GM12865 (cell line): ENCODE results near the gene HPSE2.

Source experiments
- DNase-seq: peaks from one replicate; pipeline ENCODE4 v3.0.0; 2010; ENCODE audit warnings: low read depth
- H3K4me3 ChIP-seq: 2 replicates; pipeline ENCODE4 v1.5.1; 2011; ENCODE audit warnings: mild to moderate bottlenecking, low read depth, low read length, control low read depth
- TF ChIP-seq, protein P1 (sequence below): IDR thresholded peaks from 2 replicates; pipeline ENCODE4 v1.5.1; 2011; ENCODE audit warnings: low read length, control low read depth, low read depth, inconsistent platforms; ENCODE audit not compliant: insufficient read depth; ENCODE audit errors: missing control alignments

Gene HPSE2

DNA sequence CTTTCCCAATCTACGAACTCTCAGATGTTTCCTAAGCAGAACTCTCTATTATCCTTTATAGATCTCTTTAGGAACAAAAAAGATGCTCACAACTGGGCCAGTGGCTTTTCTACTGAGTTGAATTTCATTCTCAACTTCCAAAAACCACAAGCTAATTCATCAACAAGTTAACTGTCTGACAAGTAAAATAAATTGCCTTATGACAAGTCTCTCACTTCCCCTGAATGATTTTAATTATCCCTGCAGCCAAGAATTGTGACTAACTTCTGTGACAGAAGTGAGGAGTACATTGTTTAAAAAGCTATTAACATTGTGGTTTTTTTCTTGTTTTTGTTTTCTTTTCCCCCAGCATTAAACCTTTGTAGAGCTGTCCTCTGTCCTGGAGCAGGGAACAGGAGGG lies 343.1 kb downstream of the HPSE2 start:
- no peak overlapping the region for H3K4me3 ChIP-seq
- TF ChIP-seq, protein P1, sequence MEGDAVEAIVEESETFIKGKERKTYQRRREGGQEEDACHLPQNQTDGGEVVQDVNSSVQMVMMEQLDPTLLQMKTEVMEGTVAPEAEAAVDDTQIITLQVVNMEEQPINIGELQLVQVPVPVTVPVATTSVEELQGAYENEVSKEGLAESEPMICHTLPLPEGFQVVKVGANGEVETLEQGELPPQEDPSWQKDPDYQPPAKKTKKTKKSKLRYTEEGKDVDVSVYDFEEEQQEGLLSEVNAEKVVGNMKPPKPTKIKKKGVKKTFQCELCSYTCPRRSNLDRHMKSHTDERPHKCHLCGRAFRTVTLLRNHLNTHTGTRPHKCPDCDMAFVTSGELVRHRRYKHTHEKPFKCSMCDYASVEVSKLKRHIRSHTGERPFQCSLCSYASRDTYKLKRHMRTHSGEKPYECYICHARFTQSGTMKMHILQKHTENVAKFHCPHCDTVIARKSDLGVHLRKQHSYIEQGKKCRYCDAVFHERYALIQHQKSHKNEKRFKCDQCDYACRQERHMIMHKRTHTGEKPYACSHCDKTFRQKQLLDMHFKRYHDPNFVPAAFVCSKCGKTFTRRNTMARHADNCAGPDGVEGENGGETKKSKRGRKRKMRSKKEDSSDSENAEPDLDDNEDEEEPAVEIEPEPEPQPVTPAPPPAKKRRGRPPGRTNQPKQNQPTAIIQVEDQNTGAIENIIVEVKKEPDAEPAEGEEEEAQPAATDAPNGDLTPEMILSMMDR = no peak
- no peak for DNase-seq

DNA sequence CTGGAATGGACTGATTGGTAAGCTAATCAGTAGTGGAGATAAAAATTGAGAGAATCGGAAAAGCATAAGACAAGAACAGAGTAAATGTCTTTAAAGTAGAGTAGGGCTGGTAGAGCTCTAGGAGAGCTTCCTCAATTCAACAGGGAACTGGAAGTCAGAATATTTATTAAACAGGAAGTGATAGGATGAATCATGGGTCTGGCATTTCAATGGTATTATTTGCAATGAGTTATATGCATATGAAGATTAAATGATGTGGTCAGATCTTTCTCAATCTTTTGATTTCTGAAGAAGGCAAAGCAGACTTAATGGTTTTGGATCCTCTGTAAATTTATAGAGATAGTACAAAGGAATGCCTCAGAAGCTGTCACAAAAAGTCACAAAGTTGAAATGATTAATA lies 349.0 kb downstream of the HPSE2 start:
- no peak for DNase-seq
- TF ChIP-seq, protein P1 = no peak
- no peak overlapping the region for H3K4me3 ChIP-seq

DNA sequence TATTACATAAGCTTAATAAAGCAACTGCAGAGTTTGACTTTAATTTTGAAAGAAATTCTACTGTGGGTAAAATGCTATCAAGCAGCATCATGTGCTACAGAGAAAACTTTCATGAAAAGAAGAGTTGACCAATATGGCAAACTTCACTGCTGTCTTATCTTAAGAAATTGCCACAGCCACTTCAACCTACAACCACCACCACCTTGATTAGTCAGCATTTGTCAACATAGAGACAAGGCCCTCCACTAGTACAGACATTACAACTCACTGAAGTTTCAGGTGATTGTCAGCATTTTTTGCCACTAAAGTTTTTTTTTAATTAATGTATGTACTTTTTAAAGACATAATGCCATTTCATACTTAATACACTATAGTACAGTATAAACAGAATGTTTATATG lies 350.3 kb downstream of the HPSE2 start:
- no peak overlapping the region for H3K4me3 ChIP-seq
- no peak for DNase-seq
- TF ChIP-seq, protein P1 = no peak

DNA sequence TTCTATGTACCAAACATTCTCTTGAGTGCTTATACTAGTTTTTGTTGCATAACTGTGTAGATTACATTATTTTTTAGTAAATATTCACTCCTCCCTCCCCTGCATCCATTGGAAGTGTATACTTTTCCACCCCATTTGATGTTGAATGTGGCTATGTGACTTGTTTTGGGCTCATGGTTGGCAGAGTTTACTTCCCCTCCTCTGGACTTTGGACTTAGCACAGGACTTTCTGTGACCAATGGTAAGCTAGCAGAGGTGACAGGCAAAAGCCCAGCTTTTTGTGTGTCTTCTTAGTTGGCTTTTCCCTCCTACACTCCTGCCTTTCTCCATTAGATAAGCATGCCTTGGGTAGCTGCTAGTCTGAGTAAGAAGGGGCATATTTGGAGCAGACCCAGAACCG lies 353.9 kb downstream of the HPSE2 start:
- TF ChIP-seq, protein P1 = no peak

DNA sequence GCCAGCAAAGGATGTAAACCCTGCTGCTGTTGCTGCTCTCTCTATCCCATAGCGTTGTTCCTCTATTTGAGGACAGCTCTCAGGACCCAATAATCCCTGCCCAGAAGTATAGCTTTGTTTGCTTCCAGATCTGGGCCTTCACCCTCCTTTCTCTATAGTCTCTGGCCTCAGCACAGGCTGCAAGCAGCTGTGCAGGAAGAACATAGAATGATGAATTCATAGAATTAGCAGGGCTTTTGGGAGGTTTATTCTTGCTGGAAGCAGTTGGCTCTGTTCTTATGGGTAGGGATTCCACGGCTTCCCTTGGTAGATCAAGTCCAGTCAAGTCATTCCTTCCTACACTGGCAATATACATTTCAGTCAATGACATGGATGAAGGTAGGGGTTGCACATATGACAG lies 354.7 kb downstream of the HPSE2 start:
- H3K4me3 ChIP-seq = no peak overlapping the region
- TF ChIP-seq, protein P1 = no peak
- DNase-seq = no peak

More for the DNA sequence above, 353.9 kb downstream of the HPSE2 start:
- H3K4me3 ChIP-seq = no peak overlapping the region
- no peak for DNase-seq

DNA sequence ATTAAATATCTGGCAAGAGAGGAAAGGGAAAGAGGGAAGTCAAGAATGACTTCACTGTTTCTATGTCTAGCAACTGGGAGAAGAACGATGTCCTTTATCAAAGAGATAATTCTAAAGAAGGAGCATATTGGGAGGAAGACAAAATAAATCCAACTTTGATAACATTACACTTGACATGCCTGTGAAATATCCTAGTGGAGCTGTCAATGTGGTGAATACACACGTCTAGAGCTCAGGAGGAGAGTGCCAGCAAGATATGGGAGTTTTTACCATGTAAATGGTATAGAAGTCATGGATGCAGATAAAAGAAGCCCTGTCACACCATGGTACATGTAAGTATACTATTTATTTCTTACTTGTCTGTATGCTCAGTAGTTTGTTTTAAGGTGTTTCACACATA lies 356.7 kb downstream of the HPSE2 start:
- no peak for DNase-seq
- TF ChIP-seq, protein P1 = no peak
- no peak overlapping the region for H3K4me3 ChIP-seq

DNA sequence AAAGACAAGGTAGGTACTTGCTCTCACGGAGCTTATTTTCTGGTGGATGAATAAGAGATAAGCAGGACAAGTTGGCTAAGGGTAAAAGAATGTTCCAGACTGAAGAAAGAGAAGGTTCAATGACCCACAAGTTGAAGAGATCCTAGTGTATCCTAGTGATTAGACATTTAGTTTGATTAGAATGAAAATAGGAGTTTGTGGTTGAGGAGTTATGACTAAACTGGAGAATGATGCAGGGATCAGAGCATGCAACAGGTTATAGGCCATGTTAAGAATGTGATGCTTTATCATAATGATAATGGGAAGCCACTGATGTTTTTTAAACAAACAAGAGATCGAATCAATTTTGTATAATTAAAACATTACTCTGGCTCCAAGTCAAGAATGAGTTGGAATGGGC lies 357.2 kb downstream of the HPSE2 start:
- no peak for DNase-seq
- TF ChIP-seq, protein P1 = no peak
- no peak overlapping the region for H3K4me3 ChIP-seq
